Measurements from ENCODE around the gene CDC26. TPM values are rescaled to one million over a fixed set of nuclear protein-coding genes. Genes with fewer than 3 reads are reported as not detected.
"Not testable (repeated sequence)": the region's sequence is repeated elsewhere in the genome, so short reads cannot be mapped to it uniquely, and the experiment has no call there.

The CDC26 gene
- total RNA-seq, 2 donors from 2014 or later = 33.3 to 33.8 TPM

GRCh38 chr9:113296796-113297558 lies 21.6 kb upstream of the CDC26 start:
- intact Hi-C loops (cut with DNase I) = no loop called here
- DNase-seq (no peak), ATAC-seq (no peak)

DNA sequence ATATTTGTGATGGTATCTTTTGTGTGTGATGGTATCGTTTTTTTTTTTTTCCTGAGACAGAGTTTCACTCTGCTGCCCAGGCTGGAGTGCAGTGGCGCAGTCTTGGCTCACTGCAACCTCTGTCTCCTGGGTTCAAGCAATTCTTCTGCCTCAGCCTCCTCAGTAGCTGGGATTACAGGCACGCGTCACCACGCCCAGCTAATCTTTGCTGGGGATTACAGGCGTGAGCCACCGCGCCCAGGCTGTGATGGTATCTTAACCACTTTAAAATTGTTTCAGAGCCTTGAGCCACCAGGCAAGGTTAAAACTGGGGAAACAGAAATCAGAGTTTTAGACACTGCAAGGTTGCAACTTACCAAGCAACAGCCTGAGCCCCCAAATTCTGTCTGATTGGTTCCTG lies 20.9 kb upstream of the CDC26 start:
- DNase-seq; intact Hi-C loops (cut with DNase I); ATAC-seq: not testable (repeated sequence)

- no peak for DNase-seq
- no peak for ATAC-seq
- intact Hi-C loops (cut with DNase I) = no loop called here
Measured at GRCh38 chr9:113293285-113293878, 18.0 kb upstream of the CDC26 start.

GRCh38 chr9:113290052-113290607 lies 14.8 kb upstream of the CDC26 start:
- DNase-seq (no peak), ATAC-seq (no peak)
- intact Hi-C loops (cut with DNase I) = no loop called here

DNA sequence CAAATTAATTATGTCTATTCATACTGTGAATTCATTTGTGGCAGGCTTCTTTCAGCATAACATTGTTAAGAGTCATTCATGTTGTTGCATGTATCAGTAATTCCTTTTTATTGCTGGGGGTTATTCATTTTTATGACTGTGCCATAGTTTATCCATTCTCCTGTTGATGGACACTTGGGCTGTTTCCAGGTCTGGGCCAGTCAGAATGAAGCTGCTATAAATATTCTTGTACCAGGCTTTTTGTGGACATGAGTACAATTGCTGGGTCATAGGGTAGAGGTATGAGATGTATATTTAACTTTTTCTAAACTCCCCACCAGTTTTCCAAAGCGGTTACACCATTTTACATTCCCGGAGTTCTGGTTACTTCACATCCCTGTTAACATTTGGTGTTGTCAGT lies 13.7 kb upstream of the CDC26 start:
- ATAC-seq = peak in 1 of 2 donors; percentile 22
- no peak for DNase-seq
- intact Hi-C loops (cut with DNase I) = no loop called here

DNA sequence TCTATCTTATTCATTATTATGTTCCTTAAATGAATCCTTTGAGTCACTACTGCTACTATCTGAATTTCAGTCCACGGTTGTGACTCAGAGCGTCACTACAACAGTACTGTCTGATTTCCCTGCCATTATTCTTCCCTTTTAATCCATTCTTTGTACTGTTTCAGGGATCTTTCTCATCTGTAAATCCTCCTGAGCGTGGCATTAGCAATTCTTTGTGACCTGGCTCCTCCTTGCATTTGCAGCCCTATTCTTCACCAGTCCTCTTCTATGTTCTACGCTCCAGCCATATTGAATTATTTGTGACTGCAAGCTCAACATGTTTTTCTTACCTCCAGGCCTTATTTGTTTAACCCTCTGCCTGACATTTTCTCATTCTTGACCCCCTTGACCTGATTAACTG lies 6.0 kb upstream of the CDC26 start:
- no peak for DNase-seq
- intact Hi-C loops (cut with DNase I) = no loop called here
- no peak for ATAC-seq

DNA sequence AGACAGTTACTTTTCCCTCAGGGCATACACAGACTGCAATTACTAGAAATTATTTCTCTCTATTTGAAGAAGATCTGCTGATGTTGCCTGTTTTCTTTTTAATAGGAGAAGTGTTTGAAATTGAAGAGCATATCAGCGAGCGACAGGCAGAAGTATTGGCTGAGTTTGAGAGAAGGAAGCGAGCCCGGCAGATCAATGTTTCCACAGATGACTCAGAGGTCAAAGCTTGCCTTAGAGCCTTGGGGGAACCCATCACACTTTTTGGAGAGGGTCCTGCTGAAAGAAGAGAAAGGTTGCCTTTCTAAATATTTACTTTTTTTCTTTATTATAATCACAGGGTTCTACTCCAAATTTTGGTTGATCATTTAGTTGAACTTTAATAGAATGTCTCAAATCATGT lies 3.5 kb upstream of the CDC26 start:
- no peak for DNase-seq
- no peak for ATAC-seq
- intact Hi-C loops (cut with DNase I) = loop anchor here in 1 of 2 donors (10.0 kb wide), 2 partner anchors 126 to 376 kb away; partner anchors contain the start of gene ALAD

DNA sequence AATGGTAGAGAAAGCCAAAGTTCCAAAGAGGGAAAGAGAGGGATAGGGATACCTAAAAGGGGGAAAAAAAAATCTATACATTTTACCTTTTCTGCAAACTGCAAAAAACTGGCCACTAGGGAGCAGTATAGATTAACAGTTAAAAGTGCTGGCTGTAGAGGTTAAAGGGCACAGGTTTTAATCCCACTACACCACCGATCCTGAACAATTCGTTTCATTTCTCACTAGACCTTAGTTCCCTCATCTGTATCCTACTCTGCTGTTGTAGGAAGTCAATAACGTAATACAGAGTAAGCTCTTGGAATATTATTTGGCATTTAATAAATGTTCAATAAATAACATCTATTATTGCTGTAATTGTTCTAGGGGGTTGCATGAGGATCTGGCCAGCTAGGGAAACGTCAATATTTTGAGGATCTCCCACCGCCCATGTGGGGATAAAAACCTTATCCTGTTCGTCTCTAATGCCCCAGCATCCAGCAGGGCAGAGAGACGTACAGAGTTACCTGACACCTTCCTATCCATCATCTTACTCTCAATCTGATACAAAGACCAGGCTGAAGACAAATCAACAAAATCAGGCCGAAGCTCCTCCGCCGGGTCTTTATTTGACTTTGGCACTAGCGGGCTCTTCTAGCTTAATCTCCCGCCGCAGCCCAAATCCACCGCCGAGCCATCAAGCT lies 757 bp downstream of the CDC26 start:
- peak; percentile 25 to 42 for ATAC-seq
- intact Hi-C loops (cut with DNase I) = loop anchor here in 1 of 2 donors (10.0 kb wide), 2 partner anchors 130 to 380 kb away; partner anchors contain the start of gene ALAD
- DNase-seq = no peak

DNA sequence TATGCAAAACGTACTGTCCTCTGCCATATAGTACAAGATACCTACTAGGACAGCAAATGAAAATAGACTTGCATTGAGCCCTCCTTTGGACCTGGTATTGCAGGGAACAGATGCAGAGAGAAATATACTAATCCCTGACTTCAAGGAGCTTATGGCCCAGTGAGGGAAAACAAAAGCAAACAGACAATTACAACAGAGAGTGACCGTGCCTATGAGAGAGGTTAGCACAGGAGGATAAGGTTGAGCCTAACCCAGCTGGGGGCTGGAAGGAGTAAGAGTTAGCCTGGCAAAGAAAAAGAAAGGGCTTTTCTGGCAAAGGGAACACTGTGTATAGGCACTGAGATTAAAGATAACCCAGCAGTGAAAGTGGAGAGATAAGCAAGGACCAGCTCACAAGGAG lies 5.5 kb downstream of the CDC26 start:
- no peak for ATAC-seq
- intact Hi-C loops (cut with DNase I) = loop anchor here in 1 of 2 donors (10.0 kb wide), 2 partner anchors 135 to 385 kb away; partner anchors contain the start of gene ALAD

GRCh38 chr9:113269355-113269754 lies 6.0 kb downstream of the CDC26 start:
- ATAC-seq (no peak), DNase-seq (no peak)
- intact Hi-C loops (cut with DNase I) = no loop called here

More for the DNA sequence above, 5.5 kb downstream of the CDC26 start:
- DNase-seq = no peak

- no peak for ATAC-seq
- DNase-seq = no peak
- intact Hi-C loops (cut with DNase I) = no loop called here
Measured at GRCh38 chr9:113267911-113268566, 7.3 kb downstream of the CDC26 start.

GRCh38 chr9:113266174-113266573 lies 9.2 kb downstream of the CDC26 start:
- intact Hi-C loops (cut with DNase I) = no loop called here
- DNase-seq (no peak), ATAC-seq (no peak)

DNA sequence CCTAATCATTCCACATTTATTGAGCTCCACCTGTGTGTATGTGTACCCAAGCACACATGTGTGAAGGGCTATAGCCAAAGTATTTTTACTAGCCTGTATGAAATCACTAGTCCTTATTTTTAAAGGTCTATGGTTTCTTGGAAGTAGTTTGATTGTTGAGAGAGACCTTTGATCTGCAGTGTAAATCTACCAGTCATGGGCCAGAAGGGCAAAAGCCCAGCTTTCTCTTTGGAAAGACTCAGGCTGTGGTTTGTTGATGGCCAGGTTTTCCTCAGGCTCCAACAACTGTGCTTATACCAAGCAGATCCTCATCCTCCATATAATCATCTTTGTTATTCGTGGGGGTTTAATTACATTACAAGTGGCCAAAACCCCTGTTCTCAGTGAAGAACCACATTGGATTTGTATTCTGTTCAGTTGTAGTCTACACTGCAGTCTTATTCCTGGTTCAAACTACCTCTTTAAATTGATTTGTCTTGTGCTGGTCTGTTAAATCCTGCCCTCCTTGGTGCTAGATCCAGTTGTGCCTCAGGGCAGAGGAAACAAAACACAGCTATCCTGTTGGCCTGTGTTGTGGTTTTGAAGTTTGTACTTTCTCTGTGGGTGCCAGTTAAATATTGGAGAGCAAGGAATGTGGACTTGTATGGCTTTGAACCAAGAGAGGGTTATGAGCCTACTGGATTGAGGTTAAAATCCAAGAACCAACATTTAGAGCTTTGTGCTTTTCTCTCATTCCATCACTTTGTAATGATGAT lies 13.3 kb downstream of the CDC26 start:
- DNase-seq (no peak), ATAC-seq (no peak)
- intact Hi-C loops (cut with DNase I) = no loop called here

GRCh38 chr9:113258282-113258681 lies 17.1 kb downstream of the CDC26 start:
- no peak for DNase-seq
- no peak for ATAC-seq
- intact Hi-C loops (cut with DNase I) = no loop called here

DNA sequence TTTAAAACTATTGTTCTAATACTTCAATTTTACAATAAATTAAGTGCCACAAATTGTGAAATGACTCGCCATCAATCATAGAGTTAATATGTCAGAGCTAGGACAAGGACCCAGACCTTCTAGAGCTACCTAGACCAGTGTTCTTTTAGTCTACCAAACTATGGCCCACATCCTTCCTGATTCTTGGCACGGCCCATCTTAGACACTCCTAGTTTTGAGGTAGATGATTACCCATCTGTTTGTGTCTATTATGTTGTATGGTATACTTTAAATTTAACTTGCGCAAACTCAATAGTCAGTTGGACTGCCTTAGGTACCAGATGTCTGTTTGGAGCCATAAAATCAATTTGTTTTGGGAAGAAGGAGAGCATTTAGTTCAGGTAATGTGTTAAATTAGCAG lies 17.5 kb downstream of the CDC26 start:
- ATAC-seq (no peak), DNase-seq (no peak)
- intact Hi-C loops (cut with DNase I) = no loop called here

DNA sequence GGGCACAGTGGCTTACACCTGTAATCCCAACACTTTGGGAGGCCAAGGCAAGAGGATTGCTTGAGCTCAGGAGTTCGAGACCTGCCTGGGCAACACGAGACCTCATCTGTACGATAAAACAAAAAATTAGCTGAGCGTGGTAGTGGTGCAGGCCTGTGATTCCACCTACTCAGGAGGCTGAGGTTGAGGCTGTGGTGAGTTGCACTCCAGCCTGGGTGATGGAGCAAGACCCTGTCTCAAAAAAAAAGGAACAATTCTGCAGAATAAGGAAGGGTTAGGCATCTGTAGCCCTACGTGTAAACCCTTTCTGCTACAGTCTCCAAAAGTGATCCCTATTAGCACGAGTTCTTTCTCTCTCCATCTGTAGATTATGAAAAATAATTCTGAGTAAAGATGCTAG lies 19.9 kb downstream of the CDC26 start:
- intact Hi-C loops (cut with DNase I) = no loop called here
- ATAC-seq (no peak), DNase-seq (no peak)

- no peak for DNase-seq
- intact Hi-C loops (cut with DNase I) = no loop called here
- ATAC-seq = no peak
Measured at GRCh38 chr9:113254991-113255390, 20.4 kb downstream of the CDC26 start.

- no peak for ATAC-seq
- intact Hi-C loops (cut with DNase I) = no loop called here
- DNase-seq = no peak
Measured at GRCh38 chr9:113250807-113251206, 24.6 kb downstream of the CDC26 start.

- intact Hi-C loops (cut with DNase I); DNase-seq; ATAC-seq: not testable (repeated sequence)
Measured at GRCh38 chr9:113249661-113250060, 25.7 kb downstream of the CDC26 start.

Data from left cardiac atrium (tissue), 4 donors.